Measurements from ENCODE around the gene PCDHA10. TPM values are rescaled to one million over a fixed set of nuclear protein-coding genes. Genes with fewer than 3 reads are reported as not detected.
A peak's percentile ranks its signal among the peaks of the same experiment; 100 is the strongest.
"Not testable (repeated sequence)": the region's sequence is repeated elsewhere in the genome, so short reads cannot be mapped to it uniquely, and the experiment has no call there.

Gene PCDHA10
- total RNA-seq, 1 donor from 2014 or later, result 6.1 TPM

DNA sequence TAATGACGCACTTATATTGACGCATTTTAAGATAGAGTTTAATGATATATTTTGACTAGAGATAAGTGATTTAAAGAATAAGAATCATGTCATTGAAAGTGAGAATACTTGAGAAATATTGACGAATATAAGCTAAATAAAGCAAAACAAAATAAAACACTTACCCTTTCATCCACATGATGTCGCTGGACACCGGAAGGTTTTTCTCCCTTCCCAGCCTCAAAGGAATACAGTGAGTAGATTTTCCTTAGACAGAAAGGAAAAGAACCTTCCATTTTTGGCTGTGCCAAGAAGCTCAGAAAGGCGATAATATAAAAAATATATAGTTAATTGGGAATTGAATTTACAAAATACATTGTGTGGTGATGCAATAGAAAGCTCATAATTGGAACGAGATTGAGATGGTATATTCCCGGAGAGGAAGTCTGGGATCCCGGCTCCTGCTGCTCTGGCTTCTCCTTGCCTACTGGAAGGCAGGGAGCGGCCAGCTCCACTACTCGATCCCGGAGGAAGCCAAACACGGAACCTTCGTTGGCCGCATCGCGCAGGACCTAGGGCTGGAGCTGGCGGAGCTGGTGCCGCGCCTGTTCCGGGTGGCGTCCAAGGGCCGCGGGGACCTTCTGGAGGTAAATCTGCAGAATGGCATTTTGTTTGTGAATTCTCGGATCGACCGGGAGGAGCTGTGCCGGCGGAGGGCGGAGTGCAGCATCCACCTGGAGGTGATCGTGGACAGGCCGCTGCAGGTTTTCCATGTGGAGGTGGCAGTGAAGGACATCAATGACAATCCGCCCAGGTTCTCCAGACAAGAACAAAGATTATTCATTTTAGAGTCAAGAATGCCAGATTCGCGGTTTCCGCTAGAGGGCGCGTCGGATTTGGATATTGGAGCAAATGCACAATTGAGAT lies 34.1 kb upstream of the PCDHA10 start, which contains the start of gene PCDHA5:
Gene PCDHA5, plus strand, starts transcription at position 239 of the 906 bp plus-strand sequence.
- Mint-ChIP-seq H3K27me3 (ENCODE audit: unreplicated experiment) (no peaks in the 10 kb centered on the region), H3K27ac (ENCODE audit: unreplicated experiment) (no peak within 1 kb of the TSS), H3K4me1 (ENCODE audit: unreplicated experiment) (no peaks in the 10 kb centered on the region), H3K36me3 (ENCODE audit: unreplicated experiment) (peaks cover 8% of the 10 kb centered on the region), H3K4me3 (ENCODE audit: unreplicated experiment) (no peak within 1 kb of the TSS), H3K9me3 (ENCODE audit: unreplicated experiment) (no peaks in the 10 kb centered on the region)
- TF ChIP-seq, protein P1, sequence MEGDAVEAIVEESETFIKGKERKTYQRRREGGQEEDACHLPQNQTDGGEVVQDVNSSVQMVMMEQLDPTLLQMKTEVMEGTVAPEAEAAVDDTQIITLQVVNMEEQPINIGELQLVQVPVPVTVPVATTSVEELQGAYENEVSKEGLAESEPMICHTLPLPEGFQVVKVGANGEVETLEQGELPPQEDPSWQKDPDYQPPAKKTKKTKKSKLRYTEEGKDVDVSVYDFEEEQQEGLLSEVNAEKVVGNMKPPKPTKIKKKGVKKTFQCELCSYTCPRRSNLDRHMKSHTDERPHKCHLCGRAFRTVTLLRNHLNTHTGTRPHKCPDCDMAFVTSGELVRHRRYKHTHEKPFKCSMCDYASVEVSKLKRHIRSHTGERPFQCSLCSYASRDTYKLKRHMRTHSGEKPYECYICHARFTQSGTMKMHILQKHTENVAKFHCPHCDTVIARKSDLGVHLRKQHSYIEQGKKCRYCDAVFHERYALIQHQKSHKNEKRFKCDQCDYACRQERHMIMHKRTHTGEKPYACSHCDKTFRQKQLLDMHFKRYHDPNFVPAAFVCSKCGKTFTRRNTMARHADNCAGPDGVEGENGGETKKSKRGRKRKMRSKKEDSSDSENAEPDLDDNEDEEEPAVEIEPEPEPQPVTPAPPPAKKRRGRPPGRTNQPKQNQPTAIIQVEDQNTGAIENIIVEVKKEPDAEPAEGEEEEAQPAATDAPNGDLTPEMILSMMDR (IDR thresholded peaks at IDR 0.05), result no peak
- no peak for DNase-seq (ENCODE audit: extremely low spot score, unreplicated experiment)

DNA sequence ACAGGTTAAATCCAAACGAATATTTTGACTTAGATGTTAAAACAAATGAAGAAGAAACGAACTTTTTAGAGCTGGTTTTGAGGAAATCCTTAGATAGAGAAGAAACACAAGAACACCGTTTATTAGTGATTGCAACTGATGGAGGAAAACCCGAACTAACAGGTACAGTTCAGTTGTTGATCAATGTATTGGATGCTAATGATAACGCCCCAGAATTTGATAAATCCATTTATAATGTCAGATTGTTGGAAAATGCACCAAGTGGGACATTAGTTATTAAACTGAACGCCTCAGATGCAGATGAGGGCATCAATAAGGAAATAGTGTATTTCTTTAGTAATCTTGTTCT lies 33.4 kb upstream of the PCDHA10 start:
- Mint-ChIP-seq H3K4me3 (ENCODE audit: unreplicated experiment) (no peak overlapping the region), H3K4me1 (ENCODE audit: unreplicated experiment) (peaks cover 2% of the 10 kb centered on the region), H3K27me3 (ENCODE audit: unreplicated experiment) (no peaks in the 10 kb centered on the region), H3K36me3 (ENCODE audit: unreplicated experiment) (peaks cover 8% of the 10 kb centered on the region), H3K9me3 (ENCODE audit: unreplicated experiment) (no peaks in the 10 kb centered on the region), H3K27ac (ENCODE audit: unreplicated experiment) (no peak overlapping the region)
- no peak for DNase-seq (ENCODE audit: extremely low spot score, unreplicated experiment)
- TF ChIP-seq, protein P1 (IDR thresholded peaks at IDR 0.05), result no peak

DNA sequence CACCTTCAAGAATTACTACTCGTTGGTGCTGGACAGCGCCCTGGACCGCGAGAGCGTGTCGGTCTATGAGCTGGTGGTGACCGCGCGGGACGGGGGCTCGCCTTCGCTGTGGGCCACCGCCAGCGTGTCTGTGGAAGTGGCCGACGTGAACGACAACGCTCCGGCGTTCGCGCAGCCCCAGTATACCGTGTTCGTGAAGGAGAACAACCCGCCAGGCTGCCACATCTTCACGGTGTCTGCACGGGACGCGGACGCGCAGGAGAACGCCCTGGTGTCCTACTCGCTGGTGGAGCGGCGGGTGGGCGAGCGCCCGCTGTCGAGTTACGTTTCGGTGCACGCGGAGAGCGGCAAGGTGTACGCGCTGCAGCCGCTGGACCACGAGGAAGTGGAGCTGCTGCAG lies 32.7 kb upstream of the PCDHA10 start:
- H3K36me3 Mint-ChIP-seq (ENCODE audit: unreplicated experiment); H3K27ac Mint-ChIP-seq (ENCODE audit: unreplicated experiment); H3K9me3 Mint-ChIP-seq (ENCODE audit: unreplicated experiment): not testable (repeated sequence)

DNA sequence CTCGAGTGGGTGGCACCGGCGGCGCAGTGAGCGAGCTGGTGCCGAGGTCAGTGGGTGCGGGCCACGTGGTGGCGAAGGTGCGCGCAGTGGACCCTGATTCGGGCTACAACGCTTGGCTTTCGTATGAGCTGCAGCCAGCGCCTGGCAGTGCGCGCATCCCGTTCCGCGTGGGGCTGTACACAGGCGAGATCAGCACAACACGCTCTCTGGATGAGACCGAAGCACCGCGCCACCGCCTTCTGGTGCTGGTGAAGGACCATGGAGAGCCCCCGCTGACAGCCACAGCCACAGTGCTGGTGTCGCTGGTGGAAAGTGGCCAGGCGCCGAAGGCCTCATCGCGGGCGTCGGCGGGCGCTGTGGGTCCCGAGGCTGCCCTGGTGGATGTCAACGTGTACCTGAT lies 32.2 kb upstream of the PCDHA10 start:
- Mint-ChIP-seq H3K9me3 (ENCODE audit: unreplicated experiment) (no peaks in the 10 kb centered on the region), H3K27me3 (ENCODE audit: unreplicated experiment) (no peaks in the 10 kb centered on the region), H3K4me3 (ENCODE audit: unreplicated experiment) (no peak overlapping the region), H3K36me3 (ENCODE audit: unreplicated experiment) (peaks cover 12% of the 10 kb centered on the region), H3K27ac (ENCODE audit: unreplicated experiment) (no peak overlapping the region), H3K4me1 (ENCODE audit: unreplicated experiment) (peaks cover 5% of the 10 kb centered on the region)
- no peak for DNase-seq (ENCODE audit: extremely low spot score, unreplicated experiment)
- TF ChIP-seq, protein P1 (IDR thresholded peaks at IDR 0.05), result no peak

More for the DNA sequence above, 32.7 kb upstream of the PCDHA10 start:
- not testable (repeated sequence) for H3K4me3 Mint-ChIP-seq (ENCODE audit: unreplicated experiment); DNase-seq (ENCODE audit: extremely low spot score, unreplicated experiment); H3K27me3 Mint-ChIP-seq (ENCODE audit: unreplicated experiment); H3K4me1 Mint-ChIP-seq (ENCODE audit: unreplicated experiment)

DNA sequence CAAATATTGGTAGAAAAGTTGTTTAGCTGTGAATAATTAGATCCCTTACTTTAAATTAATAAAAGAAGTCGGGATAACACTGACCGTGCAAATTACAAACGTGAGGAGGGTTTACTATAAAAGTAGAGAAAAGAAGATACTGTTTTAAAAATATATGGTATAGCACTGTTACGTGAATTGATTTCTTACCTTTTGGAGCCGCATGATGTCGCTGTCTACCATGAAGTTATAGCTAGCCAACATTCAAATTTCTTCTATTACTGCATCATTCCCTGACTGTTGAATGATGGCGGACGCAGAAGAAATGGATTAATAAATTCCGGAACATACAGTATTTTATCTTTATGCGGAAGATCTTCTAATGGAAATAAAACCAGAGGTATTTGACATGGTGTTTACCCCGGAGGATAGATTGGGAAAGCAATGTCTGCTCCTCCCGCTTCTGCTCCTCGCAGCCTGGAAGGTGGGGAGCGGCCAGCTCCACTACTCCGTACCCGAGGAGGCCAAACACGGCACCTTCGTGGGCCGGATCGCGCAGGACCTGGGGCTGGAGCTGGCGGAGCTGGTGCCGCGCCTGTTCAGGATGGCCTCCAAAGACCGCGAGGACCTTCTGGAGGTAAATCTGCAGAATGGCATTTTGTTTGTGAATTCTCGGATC lies 27.9 kb upstream of the PCDHA10 start, which contains the start of gene PCDHA6:
Gene PCDHA6, plus strand, starts transcription at position 257 of the 658 bp plus-strand sequence. Its CDS starts 132 bp downstream, at position 389.
- Mint-ChIP-seq H3K27ac (ENCODE audit: unreplicated experiment) (peak within 1 kb of the TSS; percentile 89), H3K4me1 (ENCODE audit: unreplicated experiment) (peaks cover 14% of the 10 kb centered on the region), H3K27me3 (ENCODE audit: unreplicated experiment) (no peaks in the 10 kb centered on the region), H3K4me3 (ENCODE audit: unreplicated experiment) (peak within 1 kb of the TSS; percentile 87), H3K9me3 (ENCODE audit: unreplicated experiment) (peaks cover 11% of the 10 kb centered on the region), H3K36me3 (ENCODE audit: unreplicated experiment) (peaks cover 21% of the 10 kb centered on the region)
- DNase-seq (ENCODE audit: extremely low spot score, unreplicated experiment), result no peak
- TF ChIP-seq, protein P1 (IDR thresholded peaks at IDR 0.05), result peak; percentile 63
